Left lung (tissue), 10 donors: Measurements from ENCODE around the gene RXRG. TPM values are rescaled to one million over a fixed set of nuclear protein-coding genes. Genes with fewer than 3 reads are reported as not detected.

Experiments
- ATAC-seq: fragments of 200-7000 bp; cut with Tn5 transposase; one replicate; pipeline ENCODE4 v1.9.1; 2020; ENCODE audit warnings: moderate library complexity
- DNase-seq, 4 donors: peaks; one replicate each; pipeline ENCODE4 v3.0.0-alpha.2; 2013 to 2020
- H3K27ac ChIP-seq, 2 donors: fragments of 200-600 bp; sonication (generic) in 1 of 2; one replicate each; pipeline versions ENCODE4 v1.5.0 to v1.8.0; 2020 to 2021
- H3K27me3 ChIP-seq, 2 donors: fragments of 200-600 bp; sonication (generic) in 1 of 2; one replicate each; pipeline versions ENCODE4 v1.5.0 to v1.8.0; 2020 to 2021
- H3K36me3 ChIP-seq, 2 donors: fragments of 200-600 bp; sonication (generic) in 1 of 2; one replicate each; pipeline versions ENCODE4 v1.5.0 to v1.8.0; 2020 to 2021
- H3K4me1 ChIP-seq, 2 donors: fragments of 200-600 bp; one replicate each; pipeline ENCODE4 v1.8.0; 2021
- H3K4me3 ChIP-seq, 2 donors: fragments of 200-600 bp; sonication (generic) in 1 of 2; one replicate each; pipeline versions ENCODE4 v1.5.0 to v1.8.0; 2020 to 2021; ENCODE audit warnings: mild to moderate bottlenecking in 1 of 2
- H3K9me3 ChIP-seq, 2 donors: fragments of 200-600 bp; sonication (generic) in 1 of 2; one replicate each; pipeline versions ENCODE4 v1.5.0 to v1.8.0; 2020 to 2021
- intact Hi-C, 2 donors: fragments of 100-400 bp; cut with DNase I; formaldehyde crosslinking; loops; one replicate each; pipeline versions ENCODE4 v1.11.2 to v1.14.2; 2022
- polyA plus RNA-seq, 6 donors: library from polyadenylated mRNA; unstranded; fragments of 120-200 nt; gene quantifications; one replicate each; pipeline ENCODE4 v1.2.1, GENCODE V29; 2013; ENCODE audit not compliant: insufficient read length in 6 of 6
- total RNA-seq, 2 donors: library from RNA; stranded (reverse); fragmentation: NEBNext Ultra II Directional; extraction: Animal tissue kit (Norgen Biotek cat#: 25700); gene quantifications; one replicate each; pipeline ENCODE4 v1.2.1, GENCODE V29; 2021
- TF ChIP-seq, protein P1 (sequence below), 2 donors: fragments of 200-600 bp; sonication (generic) in 1 of 2; IDR thresholded peaks; one replicate each; pipeline versions ENCODE4 v1.5.0 to v1.8.0; 2021; ENCODE audit warnings: antibody characterized with exemption in 2 of 2
- donor health status: DM: no; HTN: yes; CAD: no.
- donor health status: DM: no; HTN: no; CAD: no.

Gene RXRG
- total and polyA plus RNA-seq, 8 donors: 1.1 to 18.4 (median 14.1) TPM

- DNase-seq (peak in 1 of 4 donors; percentile 62), ATAC-seq (no peak)
- Histone ChIP-seq H3K4me3 (no peak overlapping the region), H3K27ac (no peak overlapping the region), H3K36me3 (no peaks in the 10 kb centered on the region), H3K9me3 (no peaks in the 10 kb centered on the region), H3K4me1 (peaks cover 0 to 23% of the 10 kb centered on the region in 2 donors), H3K27me3 (peaks cover 94 to 100% of the 10 kb centered on the region in 2 donors)
- TF ChIP-seq, protein P1, sequence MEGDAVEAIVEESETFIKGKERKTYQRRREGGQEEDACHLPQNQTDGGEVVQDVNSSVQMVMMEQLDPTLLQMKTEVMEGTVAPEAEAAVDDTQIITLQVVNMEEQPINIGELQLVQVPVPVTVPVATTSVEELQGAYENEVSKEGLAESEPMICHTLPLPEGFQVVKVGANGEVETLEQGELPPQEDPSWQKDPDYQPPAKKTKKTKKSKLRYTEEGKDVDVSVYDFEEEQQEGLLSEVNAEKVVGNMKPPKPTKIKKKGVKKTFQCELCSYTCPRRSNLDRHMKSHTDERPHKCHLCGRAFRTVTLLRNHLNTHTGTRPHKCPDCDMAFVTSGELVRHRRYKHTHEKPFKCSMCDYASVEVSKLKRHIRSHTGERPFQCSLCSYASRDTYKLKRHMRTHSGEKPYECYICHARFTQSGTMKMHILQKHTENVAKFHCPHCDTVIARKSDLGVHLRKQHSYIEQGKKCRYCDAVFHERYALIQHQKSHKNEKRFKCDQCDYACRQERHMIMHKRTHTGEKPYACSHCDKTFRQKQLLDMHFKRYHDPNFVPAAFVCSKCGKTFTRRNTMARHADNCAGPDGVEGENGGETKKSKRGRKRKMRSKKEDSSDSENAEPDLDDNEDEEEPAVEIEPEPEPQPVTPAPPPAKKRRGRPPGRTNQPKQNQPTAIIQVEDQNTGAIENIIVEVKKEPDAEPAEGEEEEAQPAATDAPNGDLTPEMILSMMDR (IDR thresholded peaks at IDR 0.05): no peak
- intact Hi-C loops: no loop called here
These were observed 92.3 kb downstream of the RXRG start for GRCh38 chr1:165352442-165353293.

- no peaks in the 10 kb centered on the region for H3K9me3 ChIP-seq
- H3K27me3 ChIP-seq: peaks cover 93 to 100% of the 10 kb centered on the region in 2 donors
- peaks cover 0 to 23% of the 10 kb centered on the region in 2 donors for H3K4me1 ChIP-seq
- H3K4me3 ChIP-seq: no peak overlapping the region
- no peak for DNase-seq
- TF ChIP-seq, protein P1 (IDR thresholded peaks at IDR 0.05): no peak
- H3K36me3 ChIP-seq: no peaks in the 10 kb centered on the region
- no peak overlapping the region for H3K27ac ChIP-seq
- no peak for ATAC-seq
- intact Hi-C loops: no loop called here
These were observed 93.0 kb downstream of the RXRG start for GRCh38 chr1:165351863-165352441.

Other genes starting within 250 kb of the RXRG start
- gene LMX1A, start 88.4 kb downstream of the RXRG start, total RNA-seq: not detected
- gene LMX1A, start 88.4 kb downstream of the RXRG start, polyA plus RNA-seq: not detected
- not detected for gene LRRC52, start 98.9 kb upstream of the RXRG start, total RNA-seq
- not detected for gene LRRC52, start 98.9 kb upstream of the RXRG start, polyA plus RNA-seq
- gene MGST3, start 186.1 kb upstream of the RXRG start, total RNA-seq: 100 to 1,000 TPM; 213 to 217 TPM
- gene MGST3, start 186.1 kb upstream of the RXRG start, polyA plus RNA-seq: 100 to 1,000 TPM; 137 to 183 (median 169) TPM